Esophagus muscularis mucosa (tissue), 4 donors: Measurements from ENCODE around the gene DTX1. TPM values are rescaled to one million over a fixed set of nuclear protein-coding genes. Genes with fewer than 3 reads are reported as not detected.

Experiments used
- DNase-seq: peaks from one replicate; pipeline ENCODE4 v3.0.0-alpha.2; 2017; ENCODE audit errors: extremely low spot score
- H3K27ac ChIP-seq, 4 donors: fragments of 200-600 bp; sonication (generic); replicated peaks in 1 of 4; 1 replicate in 3 of 4; 2 replicates in 1 of 4; pipeline ENCODE4 v1.5.1; 2016 to 2019; ENCODE audit warnings: mild to moderate bottlenecking in 1 of 4
- H3K27me3 ChIP-seq, 4 donors: fragments of 200-600 bp; sonication (generic); one replicate each; pipeline versions ENCODE4 v1.5.1 to v1.6.0; 2016 to 2019
- H3K36me3 ChIP-seq, 4 donors: fragments of 200-600 bp; sonication (generic); one replicate each; pipeline ENCODE4 v1.5.1; 2016 to 2019
- H3K4me1 ChIP-seq, 4 donors: fragments of 200-600 bp; sonication (generic); one replicate each; pipeline ENCODE4 v1.5.1; 2016 to 2019
- H3K4me3 ChIP-seq, 4 donors: fragments of 200-600 bp; sonication (generic); 1 replicate in 2 of 4; 2 replicates in 2 of 4; pipeline ENCODE4 v1.5.1; 2016 to 2019; ENCODE audit warnings: mild to moderate bottlenecking in 4 of 4, moderate library complexity in 1 of 4
- H3K9me3 ChIP-seq, 4 donors: fragments of 200-600 bp; sonication (generic); 1 replicate in 3 of 4; 2 replicates in 1 of 4; pipeline ENCODE4 v1.5.1; 2016 to 2019
- CTCF ChIP-seq, 3 experiments: fragments of 200-600 bp in 2 of 3; fragments of 450-650 bp in 1 of 3; sonication (generic) in 2 of 3; IDR thresholded peaks; one replicate each; pipeline ENCODE4 v1.5.1; 2017 to 2019; ENCODE audit warnings: antibody characterized with exemption in 3 of 3, mild to moderate bottlenecking in 2 of 3, moderate library complexity in 1 of 3
- EP300 ChIP-seq: sonication (generic); formaldehyde crosslinking; IDR thresholded peaks from one replicate; pipeline ENCODE4 v1.6.1; 2017; ENCODE audit warnings: antibody characterized with exemption
- POLR2A ChIP-seq: fragments of 450-650 bp; IDR thresholded peaks from one replicate; pipeline ENCODE4 v1.6.1; 2017; ENCODE audit warnings: antibody characterized with exemption, moderate library complexity, mild to moderate bottlenecking, low read depth
- POLR2AphosphoS5 ChIP-seq, 2 donors: sonication (generic); formaldehyde crosslinking; IDR thresholded peaks; one replicate each; pipeline ENCODE4 v1.6.1; 2017; ENCODE audit warnings: antibody characterized with exemption in 2 of 2
- WGBS: methylation state at CpG from one replicate; pipeline ENCODE4 v1.1.5; 2018; 5-methylcytosine and 5-hydroxymethylcytosine counted together
- intact Hi-C: fragments of 100-400 bp; cut with DNase I; formaldehyde crosslinking; loops from one replicate; pipeline ENCODE4 v1.15.1; 2023
- total RNA-seq, 4 donors: library from RNA; depleted of rRNA; stranded (reverse); fragments of >200 nt; gene quantifications; one replicate each; pipeline versions ENCODE4 v1.1.0 to v1.2.1, GENCODE V29; 2016

Gene DTX1
- total RNA-seq, 4 donors from 2014 or later = 3.6 to 6.1 (median 4.9) TPM

GRCh38 chr12:113016796-113017195 lies 39.7 kb upstream of the DTX1 start:
- Histone ChIP-seq H3K9me3 (peaks cover 0 to 2% (median 0%) of the 10 kb centered on the region in 4 donors), H3K4me3 (no peak overlapping the region), H3K4me1 (no peaks in the 10 kb centered on the region), H3K27me3 (peaks cover 0 to 26% (median 0%) of the 10 kb centered on the region in 4 donors), H3K36me3 (peaks cover 0 to 1% (median 0%) of the 10 kb centered on the region in 4 donors), H3K27ac (no peak overlapping the region)
- intact Hi-C loops = no loop called here
- no peak for DNase-seq
- TF ChIP-seq EP300 = no peak
- TF ChIP-seq POLR2AphosphoS5 (IDR thresholded peaks at IDR 0.05) = no peak
- TF ChIP-seq CTCF (IDR thresholded peaks at IDR 0.05) = no peak
- TF ChIP-seq POLR2A = no peak
- WGBS = 76% methylated on average over 5 of the region's 5 CpGs

GRCh38 chr12:113019025-113019424 lies 37.5 kb upstream of the DTX1 start:
- Histone ChIP-seq H3K36me3 (no peaks in the 10 kb centered on the region), H3K27ac (no peak overlapping the region), H3K27me3 (peaks cover 0 to 26% (median 0%) of the 10 kb centered on the region in 4 donors), H3K4me3 (no peak overlapping the region), H3K9me3 (no peaks in the 10 kb centered on the region), H3K4me1 (no peaks in the 10 kb centered on the region)
- WGBS = 65% methylated on average over 4 of the region's 4 CpGs
- DNase-seq = no peak
- TF ChIP-seq EP300 (no peak), POLR2A (no peak), CTCF (IDR thresholded peaks at IDR 0.05) (no peak), POLR2AphosphoS5 (IDR thresholded peaks at IDR 0.05) (no peak)
- intact Hi-C loops = no loop called here

GRCh38 chr12:113021500-113021899 lies 35.0 kb upstream of the DTX1 start:
- no peak for TF ChIP-seq EP300
- TF ChIP-seq CTCF (IDR thresholded peaks at IDR 0.05) = no peak
- no peak for TF ChIP-seq POLR2AphosphoS5 (IDR thresholded peaks at IDR 0.05)
- no peak for TF ChIP-seq POLR2A
- intact Hi-C loops = no loop called here
- WGBS = 94% methylated on average over 1 of the region's 1 CpG
- Histone ChIP-seq H3K27ac (no peak overlapping the region), H3K27me3 (peaks cover 0 to 17% (median 0%) of the 10 kb centered on the region in 4 donors), H3K9me3 (no peaks in the 10 kb centered on the region), H3K4me3 (no peak overlapping the region), H3K36me3 (no peaks in the 10 kb centered on the region), H3K4me1 (no peaks in the 10 kb centered on the region)
- no peak for DNase-seq

GRCh38 chr12:113022563-113023297 lies 33.8 kb upstream of the DTX1 start:
- no peaks in the 10 kb centered on the region for H3K9me3 ChIP-seq
- no peak overlapping the region for H3K4me3 ChIP-seq
- no peak for DNase-seq
- no peaks in the 10 kb centered on the region for H3K36me3 ChIP-seq
- H3K27ac ChIP-seq = no peak overlapping the region
- WGBS = 91% methylated on average over 3 of the region's 3 CpGs
- intact Hi-C loops = no loop called here
- TF ChIP-seq POLR2AphosphoS5 (IDR thresholded peaks at IDR 0.05) (no peak), CTCF (IDR thresholded peaks at IDR 0.05) (no peak), POLR2A (no peak), EP300 (no peak)
- peaks cover 0 to 18% (median 0%) of the 10 kb centered on the region in 4 donors for H3K27me3 ChIP-seq
- no peaks in the 10 kb centered on the region for H3K4me1 ChIP-seq
